GM21717 (cell line): ENCODE data around the gene FOXP1.

Source experiments
- ATAC-seq: cut with Tn5 transposase; IDR thresholded peaks from one replicate; pipeline ENCODE4 v1.9.1; 2021; ENCODE audit warnings: mild to moderate bottlenecking, moderate library complexity; ENCODE audit not compliant: unreplicated experiment

FOXP1 gene

DNA sequence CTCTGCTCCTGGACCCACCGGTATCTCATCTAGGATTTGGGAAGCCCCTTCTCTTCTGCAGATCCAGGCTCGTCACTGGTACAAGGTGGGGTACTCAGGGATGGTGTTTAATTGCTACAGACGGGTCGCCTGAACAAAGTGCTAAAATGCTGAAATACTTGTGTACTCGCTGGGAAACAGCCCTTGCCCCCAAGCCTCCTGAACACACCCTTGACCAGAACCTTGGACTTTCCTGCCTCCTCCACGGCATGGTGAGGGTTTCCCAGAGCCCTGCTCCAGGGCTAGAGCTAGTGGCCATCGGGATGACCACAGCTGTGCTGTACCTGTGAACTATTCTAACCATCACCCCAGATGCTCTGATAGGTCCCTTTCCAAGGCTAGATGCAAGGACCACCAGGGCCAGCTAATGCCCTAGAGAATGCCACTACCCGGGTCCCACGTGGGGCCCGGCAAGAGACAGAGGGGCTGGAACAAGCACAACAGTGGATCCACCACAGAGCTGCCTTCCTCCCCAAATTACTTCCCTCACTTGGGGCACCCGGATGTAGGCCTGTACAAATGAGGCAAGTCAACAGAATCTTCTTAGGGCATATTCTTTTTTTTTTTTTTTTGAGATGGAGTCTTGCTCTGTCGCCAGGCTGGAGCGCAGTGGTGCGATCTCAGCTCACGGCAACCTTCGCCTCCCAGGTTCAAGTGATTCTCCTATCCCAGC, 267.3 kb downstream of the FOXP1 start:
- ATAC-seq, result no peak

DNA sequence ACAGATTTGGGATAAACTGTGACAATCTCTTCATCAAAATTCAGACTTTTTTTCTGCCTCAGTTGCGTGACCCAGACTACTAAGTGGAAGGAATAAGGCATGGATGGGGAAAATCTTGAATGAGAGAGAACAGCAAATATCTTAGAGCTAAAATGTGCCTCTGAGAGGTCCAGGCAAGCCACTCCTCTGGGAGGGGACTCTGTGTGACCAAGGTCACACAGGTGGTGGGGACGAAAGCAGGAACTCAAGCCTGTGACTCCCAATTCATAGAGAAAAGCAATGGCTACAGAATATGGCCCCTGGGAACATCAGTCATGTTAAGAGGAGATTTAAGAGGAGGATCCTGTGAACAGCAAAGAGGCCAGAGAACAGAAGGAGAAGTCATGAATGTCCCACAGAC, 268.1 kb downstream of the FOXP1 start:
- ATAC-seq, result no peak

DNA sequence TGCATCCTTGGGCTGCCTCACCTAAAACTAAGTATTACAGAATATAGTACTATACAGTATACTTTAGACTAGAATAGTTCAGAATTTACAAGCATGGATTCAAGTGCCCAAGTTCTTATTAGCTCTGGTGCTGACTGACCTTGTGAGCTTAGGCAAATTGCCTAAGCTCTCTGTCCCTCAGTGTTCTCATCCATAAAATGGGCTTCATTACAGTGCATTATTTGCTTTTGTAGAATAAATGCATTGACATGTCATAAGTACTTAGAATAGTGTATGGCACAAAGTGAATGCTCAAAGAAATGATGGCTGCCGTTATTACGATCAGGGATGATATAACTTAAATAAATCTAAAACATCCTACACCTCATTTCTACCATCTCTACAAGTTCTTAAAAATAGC, 269.7 kb downstream of the FOXP1 start:
- ATAC-seq, result no peak

DNA sequence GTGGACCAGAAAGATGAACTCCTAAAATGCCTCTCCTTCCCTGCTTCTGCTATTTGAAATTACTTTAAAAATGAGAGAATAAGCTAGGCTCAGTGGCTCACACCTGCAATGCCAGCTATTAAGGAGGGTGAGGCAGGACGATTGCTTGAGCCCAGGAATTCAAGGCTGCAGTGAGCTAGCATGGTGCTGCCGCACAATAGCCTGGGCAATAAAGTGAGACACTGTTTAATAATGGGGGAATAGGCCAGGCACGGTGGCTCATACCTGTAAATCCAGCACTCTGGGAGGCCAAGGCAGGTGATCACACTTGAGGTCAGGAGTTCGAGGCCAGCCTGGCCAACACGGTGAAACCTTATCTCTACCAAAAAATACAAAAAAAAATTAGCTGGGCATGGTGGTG, 271.1 kb downstream of the FOXP1 start:
- ATAC-seq, result no peak

DNA sequence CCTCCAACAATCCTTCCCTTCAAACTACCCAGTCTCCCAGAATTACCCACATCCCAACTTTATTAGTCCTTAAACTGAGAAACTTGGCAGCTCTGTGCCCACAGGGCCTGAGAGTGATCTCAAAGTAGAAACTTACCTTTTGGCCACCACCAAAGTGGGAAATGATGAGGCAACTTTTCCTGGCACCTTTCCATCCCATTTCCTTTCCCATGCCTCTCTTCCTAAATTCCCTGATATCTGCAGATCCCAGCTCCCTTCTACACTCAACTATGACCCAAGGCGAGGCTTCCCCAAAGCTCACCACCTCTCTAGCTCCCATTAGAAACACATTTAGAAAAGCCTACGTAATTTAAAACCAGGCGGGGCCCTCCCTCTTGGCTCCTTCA, 271.9 kb downstream of the FOXP1 start:
- ATAC-seq, result no peak

- no peak for ATAC-seq
These were observed 272.4 kb downstream of the FOXP1 start for GRCh38 chr3:71310980-71311660.

GRCh38 chr3:71310359-71310979, 273.1 kb downstream of the FOXP1 start:
- ATAC-seq, result no peak

- no peak for ATAC-seq
These were observed 273.6 kb downstream of the FOXP1 start for GRCh38 chr3:71309886-71310285.

- ATAC-seq, result no peak
These were observed 274.2 kb downstream of the FOXP1 start for GRCh38 chr3:71309342-71309741.

DNA sequence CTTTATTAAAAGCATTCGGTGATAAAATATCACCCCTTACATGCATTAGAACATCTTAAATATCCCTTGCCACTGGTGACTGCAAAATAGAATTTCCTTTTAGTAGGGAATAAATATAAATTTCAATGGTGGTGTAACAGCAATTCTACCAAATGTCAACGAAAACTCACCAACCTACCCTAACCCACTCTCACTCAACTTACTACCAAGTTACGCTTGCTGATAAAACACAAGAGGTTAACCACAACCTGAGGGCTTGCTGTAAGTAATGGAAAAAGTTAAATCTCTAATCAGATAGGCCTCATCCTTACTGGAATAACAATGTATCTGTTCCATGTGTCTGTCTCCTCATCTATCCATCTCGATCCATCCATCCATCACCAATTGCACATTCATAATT, 274.7 kb downstream of the FOXP1 start:
- ATAC-seq, result no peak

- no peak for ATAC-seq
These were observed 275.4 kb downstream of the FOXP1 start for GRCh38 chr3:71307991-71308697.

DNA sequence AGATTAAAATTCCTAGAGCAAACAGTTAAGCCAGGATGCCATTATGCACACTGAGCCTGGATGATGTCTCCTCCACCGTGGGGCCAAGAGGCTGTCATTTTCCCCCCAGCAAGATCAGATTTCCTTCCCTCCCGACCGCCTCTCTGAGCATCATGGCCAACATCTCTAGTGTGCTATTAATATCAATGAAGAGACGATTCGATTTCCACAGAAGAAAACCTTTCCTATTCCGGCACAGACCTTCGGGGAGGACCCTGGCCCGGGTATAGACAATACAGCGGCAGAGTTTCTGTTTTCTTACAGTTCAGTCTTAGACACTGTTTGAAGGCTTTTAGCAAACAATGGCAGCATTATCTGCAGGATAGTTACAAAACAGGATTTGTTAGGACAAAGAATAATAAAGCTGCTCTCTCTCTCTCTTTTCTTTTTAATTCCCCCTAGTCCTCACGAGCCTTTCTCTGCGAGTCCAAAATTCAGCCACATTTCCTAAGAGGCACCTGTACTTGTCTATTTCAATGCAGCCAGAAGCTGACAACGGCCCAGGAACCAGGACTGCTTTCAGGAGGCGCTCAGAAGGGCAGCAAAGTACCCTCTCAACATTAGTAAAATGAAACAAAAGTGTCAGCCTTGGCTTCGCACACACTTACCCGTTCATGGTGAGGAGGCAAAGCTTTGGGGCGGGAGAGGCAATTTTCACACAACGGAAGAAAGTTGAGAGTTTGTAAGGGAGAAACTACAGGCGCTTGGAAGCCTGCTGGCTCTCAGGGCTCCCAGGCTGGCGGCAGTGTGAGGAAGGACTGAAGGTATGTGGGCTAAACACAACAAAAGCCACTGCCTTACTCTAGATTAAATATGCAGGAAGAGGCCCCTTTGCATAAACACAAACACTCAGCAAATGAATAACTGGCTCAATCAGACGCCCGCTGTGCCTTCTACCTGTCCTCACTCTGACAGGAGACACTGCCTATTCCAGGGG, 278.0 kb downstream of the FOXP1 start:
- no peak for ATAC-seq

- ATAC-seq, result no peak
These were observed 278.8 kb downstream of the FOXP1 start for GRCh38 chr3:71304684-71305083.

DNA sequence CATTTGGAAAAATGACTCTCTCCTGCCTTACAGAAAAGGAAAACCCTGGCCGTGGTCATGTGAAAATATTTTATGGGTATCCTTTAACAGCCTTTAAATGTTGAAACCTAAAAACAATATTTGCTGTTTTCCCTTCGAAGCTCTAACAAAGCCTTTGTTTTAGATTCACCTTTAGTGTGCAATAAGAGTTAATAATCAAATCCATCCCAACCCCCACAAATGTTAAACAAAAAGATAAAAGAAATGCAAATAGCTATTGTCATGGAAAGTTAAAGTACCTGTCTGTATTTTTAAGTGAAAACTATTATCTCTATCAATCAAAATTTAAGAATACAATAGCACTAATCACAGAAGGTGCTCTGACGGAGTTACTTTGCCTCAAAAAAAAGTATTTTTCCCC, 279.3 kb downstream of the FOXP1 start:
- no peak for ATAC-seq

DNA sequence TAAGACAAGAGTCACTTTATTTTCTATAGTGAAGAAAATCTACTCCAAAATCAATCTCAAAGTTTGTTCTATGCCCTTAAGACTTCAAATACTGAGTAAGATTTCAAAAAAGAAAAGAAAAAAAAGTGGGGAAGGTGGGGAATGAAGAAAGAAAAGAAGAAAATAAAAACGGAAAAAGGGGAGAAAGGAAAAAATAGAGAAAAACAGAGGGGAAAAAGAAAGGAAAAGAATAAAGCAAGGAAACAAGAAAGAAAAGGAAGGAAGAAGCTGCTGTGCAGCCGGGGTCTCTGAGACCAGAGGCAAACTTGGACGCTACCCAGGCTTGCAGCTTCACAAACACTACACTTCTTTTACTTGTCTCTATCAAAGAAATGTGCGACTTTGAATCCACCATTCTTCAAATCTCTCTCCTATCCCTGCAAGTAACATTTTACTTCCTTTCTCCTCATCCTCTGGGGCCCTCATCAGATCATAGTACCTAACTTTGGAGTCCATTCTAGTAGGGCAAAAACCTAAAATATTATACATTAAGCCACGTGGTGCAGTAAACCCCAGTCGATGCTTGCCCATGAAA, 279.8 kb downstream of the FOXP1 start:
- ATAC-seq, result no peak

DNA sequence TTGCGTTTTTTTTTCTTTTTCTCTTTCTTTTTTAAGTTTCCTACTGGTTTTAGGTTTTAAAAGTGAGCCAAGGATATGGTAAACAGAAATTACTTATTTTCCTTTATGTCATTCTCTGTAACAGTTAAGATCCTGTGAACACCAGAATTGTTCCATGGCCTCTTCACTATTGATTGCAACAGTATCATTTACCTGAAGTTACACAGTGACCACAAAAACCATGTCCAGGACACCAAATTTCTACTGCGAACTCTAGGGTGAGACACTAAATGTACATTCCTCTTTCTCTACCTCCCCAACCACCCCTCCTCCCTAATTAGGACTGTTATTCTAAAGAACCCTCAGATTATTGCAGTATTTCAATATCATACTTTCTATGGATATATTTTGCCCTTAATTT, 280.9 kb downstream of the FOXP1 start:
- ATAC-seq, result no peak

- ATAC-seq, result peak; percentile 77
These were observed 282.6 kb downstream of the FOXP1 start for GRCh38 chr3:71300951-71301393.

- ATAC-seq, result no peak
These were observed 284.4 kb downstream of the FOXP1 start for GRCh38 chr3:71299160-71299559.

- no peak for ATAC-seq
These were observed 288.6 kb downstream of the FOXP1 start for GRCh38 chr3:71294919-71295318.

DNA sequence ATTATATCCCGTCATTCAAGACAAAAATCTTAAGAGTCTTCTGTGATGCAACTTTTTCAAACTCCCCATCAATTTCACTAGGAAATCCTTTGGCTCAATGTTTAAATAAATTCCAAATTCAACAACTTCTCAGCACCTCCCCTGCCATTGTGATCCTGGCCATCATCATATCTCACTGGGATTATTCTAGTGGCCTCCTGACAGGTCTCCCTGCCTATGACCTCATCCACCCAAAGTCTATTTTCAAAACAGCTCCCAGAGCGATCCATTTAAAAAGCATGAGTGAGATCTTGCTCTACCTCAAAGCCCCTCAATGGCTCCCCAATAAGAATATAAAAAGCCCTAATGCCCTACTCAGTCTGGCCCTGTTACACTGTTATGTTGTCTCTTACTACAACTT, 293.2 kb downstream of the FOXP1 start:
- no peak for ATAC-seq
